Measurements from ENCODE around the gene S100A12. TPM values are rescaled to one million over a fixed set of nuclear protein-coding genes. Genes with fewer than 3 reads are reported as not detected.

S100A12 gene
- total RNA-seq, 1 experiment from 2014 or later = not detected

GRCh38 chr1:153341431-153341934, 33.9 kb downstream of the S100A12 start:
- no TSS peak for BruUV-seq (replicated peaks)
- Histone ChIP-seq H3K27ac (no peak overlapping the region), H3K4me1 (replicated peaks; ENCODE audit: insufficient read depth) (no peaks in the 10 kb centered on the region), H3K27me3 (ENCODE audit: insufficient read depth, low read depth) (peaks cover 71% of the 10 kb centered on the region), H2AFZ (no peak overlapping the region), H3K4me3 (no peak overlapping the region), H3K9me2 (ENCODE audit: insufficient read depth) (no peaks in the 10 kb centered on the region), H3K4me2 (no peak overlapping the region), H3K9me3 (ENCODE audit: insufficient read depth, low read depth) (no peaks in the 10 kb centered on the region), H4K20me1 (ENCODE audit: insufficient read depth) (no peaks in the 10 kb centered on the region), H3K79me2 (ENCODE audit: low read depth) (no peaks in the 10 kb centered on the region), H3F3A (ENCODE audit: insufficient read depth, low read depth) (no peaks in the 10 kb centered on the region), H3K36me3 (ENCODE audit: low read depth) (no peaks in the 10 kb centered on the region)
- intact Hi-C loops (cut with micrococcal nuclease; ENCODE audit: unreplicated experiment) = no loop called here
- DNase-seq = no peak
- ChIA-PET CTCF (no interaction called here), POLR2A (ENCODE audit: unreplicated experiment) (no interaction called here)
- no peak for TF ChIP-seq EZH2 (IDR thresholded peaks at IDR 0.05; ENCODE audit: low read depth)
- TF ChIP-seq, protein P1, sequence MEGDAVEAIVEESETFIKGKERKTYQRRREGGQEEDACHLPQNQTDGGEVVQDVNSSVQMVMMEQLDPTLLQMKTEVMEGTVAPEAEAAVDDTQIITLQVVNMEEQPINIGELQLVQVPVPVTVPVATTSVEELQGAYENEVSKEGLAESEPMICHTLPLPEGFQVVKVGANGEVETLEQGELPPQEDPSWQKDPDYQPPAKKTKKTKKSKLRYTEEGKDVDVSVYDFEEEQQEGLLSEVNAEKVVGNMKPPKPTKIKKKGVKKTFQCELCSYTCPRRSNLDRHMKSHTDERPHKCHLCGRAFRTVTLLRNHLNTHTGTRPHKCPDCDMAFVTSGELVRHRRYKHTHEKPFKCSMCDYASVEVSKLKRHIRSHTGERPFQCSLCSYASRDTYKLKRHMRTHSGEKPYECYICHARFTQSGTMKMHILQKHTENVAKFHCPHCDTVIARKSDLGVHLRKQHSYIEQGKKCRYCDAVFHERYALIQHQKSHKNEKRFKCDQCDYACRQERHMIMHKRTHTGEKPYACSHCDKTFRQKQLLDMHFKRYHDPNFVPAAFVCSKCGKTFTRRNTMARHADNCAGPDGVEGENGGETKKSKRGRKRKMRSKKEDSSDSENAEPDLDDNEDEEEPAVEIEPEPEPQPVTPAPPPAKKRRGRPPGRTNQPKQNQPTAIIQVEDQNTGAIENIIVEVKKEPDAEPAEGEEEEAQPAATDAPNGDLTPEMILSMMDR (conservative IDR thresholded peaks at IDR 0.05) = no peak

GRCh38 chr1:153340356-153340755, 35.1 kb downstream of the S100A12 start:
- Histone ChIP-seq H3K4me2 (no peak overlapping the region), H2AFZ (no peak overlapping the region), H3K27me3 (ENCODE audit: insufficient read depth, low read depth) (peaks cover 72% of the 10 kb centered on the region), H3K4me3 (no peak overlapping the region), H3F3A (ENCODE audit: insufficient read depth, low read depth) (no peaks in the 10 kb centered on the region), H3K9me3 (ENCODE audit: insufficient read depth, low read depth) (no peaks in the 10 kb centered on the region), H3K9me2 (ENCODE audit: insufficient read depth) (no peaks in the 10 kb centered on the region), H4K20me1 (ENCODE audit: insufficient read depth) (no peaks in the 10 kb centered on the region), H3K36me3 (ENCODE audit: low read depth) (no peaks in the 10 kb centered on the region), H3K27ac (no peak overlapping the region), H3K4me1 (replicated peaks; ENCODE audit: insufficient read depth) (no peaks in the 10 kb centered on the region), H3K79me2 (ENCODE audit: low read depth) (no peaks in the 10 kb centered on the region)
- intact Hi-C loops (cut with micrococcal nuclease; ENCODE audit: unreplicated experiment) = no loop called here
- ChIA-PET POLR2A (ENCODE audit: unreplicated experiment) (no interaction called here), CTCF (no interaction called here)
- TF ChIP-seq, protein P1 (conservative IDR thresholded peaks at IDR 0.05) = no peak
- TF ChIP-seq EZH2 (IDR thresholded peaks at IDR 0.05; ENCODE audit: low read depth) = no peak
- no TSS peak for BruUV-seq (replicated peaks)
- no peak for DNase-seq

DNA sequence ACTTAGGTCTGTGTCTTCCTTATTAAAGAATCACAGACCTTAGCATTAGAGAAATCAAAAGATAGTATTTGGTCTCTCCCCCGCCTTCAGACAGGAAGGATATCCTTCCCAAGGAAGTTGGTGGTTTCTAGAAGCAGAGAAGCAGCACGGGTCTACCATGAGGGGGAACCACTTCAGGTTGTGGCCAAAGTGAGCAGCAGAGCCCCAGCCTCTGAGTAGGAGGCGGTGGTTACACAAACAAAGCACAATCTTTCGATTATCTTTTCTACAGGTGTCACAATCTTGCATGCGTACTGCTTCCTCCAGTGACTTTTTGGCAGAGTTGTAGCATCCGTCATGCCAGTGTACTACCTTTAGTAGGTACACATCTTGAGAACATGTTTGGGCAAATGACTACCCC, 35.6 kb downstream of the S100A12 start:
- no peak for DNase-seq
- ChIA-PET POLR2A (ENCODE audit: unreplicated experiment) (no interaction called here), CTCF (no interaction called here)
- Histone ChIP-seq H3K27me3 (ENCODE audit: insufficient read depth, low read depth) (peaks cover 72% of the 10 kb centered on the region), H3F3A (ENCODE audit: insufficient read depth, low read depth) (no peaks in the 10 kb centered on the region), H3K4me3 (no peak overlapping the region), H4K20me1 (ENCODE audit: insufficient read depth) (no peaks in the 10 kb centered on the region), H3K4me2 (no peak overlapping the region), H3K9me2 (ENCODE audit: insufficient read depth) (no peaks in the 10 kb centered on the region), H3K36me3 (ENCODE audit: low read depth) (no peaks in the 10 kb centered on the region), H2AFZ (no peak overlapping the region), H3K79me2 (ENCODE audit: low read depth) (no peaks in the 10 kb centered on the region), H3K4me1 (replicated peaks; ENCODE audit: insufficient read depth) (no peaks in the 10 kb centered on the region), H3K27ac (no peak overlapping the region), H3K9me3 (ENCODE audit: insufficient read depth, low read depth) (no peaks in the 10 kb centered on the region)
- intact Hi-C loops (cut with micrococcal nuclease; ENCODE audit: unreplicated experiment) = no loop called here
- no TSS peak for BruUV-seq (replicated peaks)
- no peak for TF ChIP-seq EZH2 (IDR thresholded peaks at IDR 0.05; ENCODE audit: low read depth)
- TF ChIP-seq, protein P1 (conservative IDR thresholded peaks at IDR 0.05) = no peak
